GM18498 (cell line): ENCODE measurements around the gene SH3PXD2A.

Experiments
- ATAC-seq: cut with Tn5 transposase; IDR thresholded peaks from one replicate; pipeline ENCODE4 v1.9.1; 2021; ENCODE audit warnings: mild to moderate bottlenecking, moderate library complexity; ENCODE audit not compliant: unreplicated experiment

SH3PXD2A gene

DNA sequence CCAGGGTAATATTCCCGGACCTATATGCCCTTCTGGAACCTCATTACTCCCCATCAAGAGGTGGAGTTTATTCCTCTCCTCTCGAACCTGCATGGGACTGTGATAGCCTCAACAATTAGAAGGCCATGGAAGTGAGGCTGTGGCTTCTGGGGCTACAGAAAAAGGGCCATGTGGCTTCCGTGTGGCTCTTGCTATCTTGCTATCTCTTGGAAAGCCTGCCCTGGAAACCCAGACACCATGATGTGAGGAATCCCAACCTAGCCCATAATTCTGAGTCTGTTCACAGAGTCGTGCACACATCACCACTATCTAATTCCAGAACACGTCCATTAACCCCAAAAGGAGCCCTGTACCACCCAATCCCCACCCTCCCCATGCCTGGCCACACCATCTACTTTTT is 20.8 kb upstream of the SH3PXD2A start:
- no peak for ATAC-seq

DNA sequence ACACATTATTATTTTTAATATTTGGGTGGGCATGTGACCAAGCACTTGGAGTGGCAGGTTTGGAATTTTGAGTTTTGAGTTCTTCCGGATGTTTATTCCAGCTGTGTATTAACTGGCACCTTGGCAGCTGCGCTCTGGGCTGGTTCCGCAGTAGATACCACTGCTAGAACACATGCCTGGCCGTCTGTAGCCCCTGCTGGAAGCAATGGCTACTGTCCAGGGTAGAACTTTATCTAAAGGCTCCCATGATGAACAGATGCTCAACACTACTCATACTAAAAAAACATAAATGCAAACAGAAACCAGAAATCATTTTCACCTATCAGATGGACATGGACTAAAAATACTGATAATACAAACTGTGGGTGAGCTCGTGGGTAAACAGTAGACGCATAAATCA is 19.4 kb upstream of the SH3PXD2A start:
- ATAC-seq: no peak

DNA sequence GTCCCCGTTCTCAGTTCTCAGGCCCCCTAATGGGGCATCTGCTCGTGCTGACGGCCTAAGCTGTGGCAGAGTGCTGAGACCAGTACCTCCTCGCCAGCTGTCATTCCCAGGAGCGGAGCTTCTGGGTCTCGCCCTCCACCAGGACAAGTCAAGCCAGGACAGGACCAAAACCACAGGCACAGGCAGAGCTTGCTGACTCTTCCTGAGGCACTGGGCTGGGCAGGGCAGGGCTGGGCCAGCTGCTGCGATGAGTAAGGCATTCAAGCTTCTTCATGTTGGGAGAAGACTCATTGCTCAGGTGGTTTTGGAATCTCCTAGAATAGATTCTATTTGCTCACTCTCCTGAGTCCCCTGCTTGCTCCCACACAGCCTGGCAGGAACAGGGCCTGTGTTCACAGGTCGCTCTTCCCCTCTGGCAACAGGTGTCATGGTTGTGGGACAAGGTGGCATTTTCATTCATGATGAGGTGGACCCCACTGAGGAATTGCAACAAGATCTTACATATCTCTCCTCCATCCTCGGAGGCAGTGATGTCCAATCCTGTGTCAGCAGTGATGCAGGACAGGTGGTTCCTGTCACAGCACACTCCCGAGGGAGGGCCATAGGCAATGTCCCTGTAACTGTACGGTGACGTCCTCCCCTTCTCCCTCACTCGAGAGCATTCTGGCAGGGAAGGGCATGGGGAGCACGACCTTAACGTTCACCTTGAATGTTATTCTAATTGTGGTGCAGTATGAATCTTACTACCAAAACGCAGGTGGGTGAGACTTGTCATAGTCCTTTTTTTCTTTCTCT is 17.0 kb upstream of the SH3PXD2A start:
- no peak for ATAC-seq

DNA sequence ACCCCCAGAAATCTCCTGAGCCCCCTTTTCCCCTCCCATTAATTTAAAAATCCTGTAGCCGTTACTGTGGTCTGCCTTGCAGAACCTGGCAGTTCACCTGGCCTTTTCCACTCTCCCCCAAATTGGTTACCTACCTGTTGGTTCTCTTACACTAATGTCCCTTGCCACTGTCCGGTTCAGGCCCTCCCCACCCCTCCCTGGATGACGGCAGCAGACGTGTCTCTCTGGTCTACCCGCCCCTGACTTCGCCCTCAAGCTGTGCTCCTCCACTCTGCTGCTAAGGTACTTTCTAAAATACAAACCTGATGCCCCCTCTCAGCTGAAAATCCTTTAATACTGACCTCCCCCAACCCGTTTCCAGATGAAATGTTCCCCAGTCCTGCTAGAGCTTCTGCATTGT is 15.6 kb upstream of the SH3PXD2A start:
- ATAC-seq: no peak

DNA sequence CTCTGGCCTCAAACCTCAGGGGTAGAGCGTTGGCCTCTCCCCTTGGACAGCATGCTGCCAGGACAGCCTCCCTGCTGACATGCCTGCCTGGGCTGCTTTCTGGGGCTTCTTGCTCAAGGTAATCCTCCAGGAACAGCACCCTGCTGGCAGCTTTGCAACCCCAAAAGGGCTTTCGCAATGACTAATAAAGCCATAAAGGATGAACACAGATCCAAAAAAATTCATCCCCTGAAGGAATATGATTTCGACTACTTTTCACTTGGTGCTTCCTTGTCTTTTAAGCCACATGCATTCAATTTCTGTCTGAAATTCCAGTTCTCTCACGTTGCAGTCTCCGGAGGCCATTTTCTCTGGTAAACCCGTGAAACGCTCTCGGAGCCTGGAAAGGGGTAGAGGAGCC is 15.1 kb upstream of the SH3PXD2A start:
- no peak for ATAC-seq

DNA sequence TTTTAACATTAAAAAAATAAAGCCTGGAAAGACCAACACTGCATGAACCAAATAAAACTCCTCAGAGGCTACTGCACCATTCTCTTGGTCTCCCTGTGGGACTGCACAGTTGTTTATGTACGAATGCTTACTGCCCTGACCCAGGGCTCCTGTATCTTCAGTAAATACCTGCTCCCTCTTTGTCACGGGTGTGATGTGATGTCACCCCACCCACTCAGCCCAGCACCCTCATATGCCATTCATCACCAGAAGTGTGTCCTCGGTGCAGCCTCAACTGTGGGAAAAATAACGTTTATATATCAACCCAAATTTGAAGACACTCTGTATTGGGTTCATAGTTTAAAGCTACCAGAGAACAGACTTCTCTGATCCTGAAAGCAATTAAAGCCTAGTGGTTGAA is 14.0 kb upstream of the SH3PXD2A start:
- no peak for ATAC-seq

DNA sequence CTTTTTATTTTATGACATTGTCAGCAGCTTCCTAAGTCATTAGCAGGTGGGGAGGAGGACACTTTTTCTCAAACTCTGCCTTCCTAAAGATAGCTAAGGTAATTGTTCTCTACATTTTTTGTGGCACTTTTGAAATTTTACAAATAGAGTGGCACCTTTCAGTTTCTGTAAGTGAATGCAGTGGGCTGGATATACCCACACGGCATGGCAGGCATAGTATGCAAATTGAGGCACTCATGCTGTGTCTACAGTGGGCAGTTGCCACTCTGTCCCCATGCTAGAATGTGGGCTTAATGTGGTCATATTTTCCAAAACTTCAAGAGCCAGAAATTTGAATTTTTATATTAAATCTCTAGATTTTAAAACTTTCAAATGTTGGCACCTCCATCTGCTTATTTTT is 12.8 kb upstream of the SH3PXD2A start:
- no peak for ATAC-seq

DNA sequence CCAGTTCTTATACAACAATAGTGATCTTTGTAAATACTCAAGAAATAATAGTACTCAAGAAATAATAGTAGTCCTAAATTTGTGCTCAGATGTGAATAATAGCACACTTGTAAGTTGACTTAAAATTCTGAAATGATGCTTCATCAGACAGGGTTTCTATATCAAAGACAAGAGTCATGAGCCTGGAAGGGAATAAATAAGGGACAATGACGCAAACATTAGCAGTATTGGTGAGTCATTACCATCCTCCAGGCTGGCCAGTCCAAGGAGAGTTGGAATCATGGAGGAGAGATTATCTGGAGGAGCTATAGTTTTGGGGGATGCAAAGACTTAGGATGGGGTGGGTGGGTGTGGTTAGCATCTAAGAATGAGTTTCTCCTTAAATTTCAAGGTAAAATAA is 6.1 kb upstream of the SH3PXD2A start:
- ATAC-seq: no peak

DNA sequence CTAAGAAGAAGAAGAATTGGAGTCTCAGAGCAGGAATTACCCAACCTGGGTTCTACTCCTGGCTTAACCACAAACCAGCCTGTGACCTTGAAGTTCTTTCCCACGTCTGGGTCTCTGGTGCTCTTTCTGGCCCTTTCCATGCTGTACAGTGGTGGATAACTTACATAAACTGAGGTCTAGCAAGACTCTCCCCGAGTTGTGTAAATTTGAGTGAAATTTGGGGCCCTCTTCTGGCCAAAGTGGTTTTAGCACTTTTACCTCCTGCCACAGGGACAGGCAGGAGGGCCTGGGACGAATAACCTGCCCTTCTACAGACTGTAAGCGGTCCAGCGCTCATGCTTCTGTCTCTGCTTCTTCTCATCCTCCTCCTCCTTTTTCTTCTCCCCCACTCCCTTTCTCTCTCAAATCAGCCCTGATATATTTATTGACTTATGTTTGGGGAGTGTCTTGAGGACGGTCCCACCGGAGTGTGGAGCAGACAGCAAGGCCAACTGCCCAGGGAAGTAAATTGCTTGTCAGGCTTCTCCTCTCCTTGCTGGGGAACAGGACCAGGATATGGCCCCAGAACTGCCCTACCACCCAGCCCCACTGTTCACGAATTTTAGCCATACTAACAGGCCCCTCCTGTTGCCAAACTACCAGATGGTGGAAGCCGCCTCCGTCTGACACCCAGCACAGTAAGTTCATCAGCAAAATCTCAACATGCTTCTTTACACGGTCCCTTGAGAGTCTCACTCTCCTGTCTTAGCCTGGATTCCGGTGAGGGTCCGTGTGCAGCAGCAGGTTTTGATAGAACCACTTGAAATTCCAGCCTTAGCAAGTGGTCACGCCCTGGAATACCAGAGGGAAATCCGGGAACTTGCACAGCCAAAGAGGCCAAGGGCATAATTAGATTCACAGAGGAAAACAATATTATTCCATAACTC is 4.0 kb upstream of the SH3PXD2A start:
- ATAC-seq: peak; percentile 68

DNA sequence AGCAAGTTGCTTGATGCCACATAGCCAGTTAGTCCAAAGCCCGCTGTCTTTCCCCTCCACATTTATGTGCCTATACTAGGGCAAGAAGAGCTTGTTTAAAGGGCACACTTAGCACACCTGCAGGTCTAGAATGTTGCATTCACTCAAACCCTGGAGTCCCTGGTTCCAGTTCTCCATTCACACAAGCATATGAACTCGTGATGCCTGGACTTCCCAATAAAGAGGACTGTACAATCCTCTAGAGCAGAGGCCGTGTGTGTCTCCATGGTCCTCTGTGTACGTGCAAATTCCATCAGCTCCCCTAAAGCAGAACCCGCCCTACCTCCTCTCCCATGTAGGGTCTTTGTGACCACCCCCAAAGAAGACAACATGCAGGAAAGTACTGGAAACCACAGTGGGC is 3.0 kb upstream of the SH3PXD2A start:
- no peak for ATAC-seq

DNA sequence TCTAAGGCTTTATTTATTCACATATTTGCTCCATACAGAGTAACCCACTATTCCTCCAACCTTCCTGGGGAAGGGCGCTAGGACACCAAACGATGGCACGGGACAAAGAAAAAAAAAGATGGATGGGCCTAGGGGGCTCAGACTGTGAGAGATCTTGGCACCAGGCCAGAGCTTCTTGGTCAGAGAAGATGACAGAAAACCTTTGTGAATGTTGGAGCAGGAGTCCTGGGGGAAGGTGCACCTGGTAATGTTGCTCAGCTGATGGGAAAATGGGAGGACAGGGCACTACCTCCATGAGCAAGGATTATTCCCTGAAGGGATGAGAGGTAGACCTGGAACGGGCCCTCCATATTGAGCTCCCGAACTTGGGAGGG is 1.4 kb upstream of the SH3PXD2A start:
- no peak for ATAC-seq

DNA sequence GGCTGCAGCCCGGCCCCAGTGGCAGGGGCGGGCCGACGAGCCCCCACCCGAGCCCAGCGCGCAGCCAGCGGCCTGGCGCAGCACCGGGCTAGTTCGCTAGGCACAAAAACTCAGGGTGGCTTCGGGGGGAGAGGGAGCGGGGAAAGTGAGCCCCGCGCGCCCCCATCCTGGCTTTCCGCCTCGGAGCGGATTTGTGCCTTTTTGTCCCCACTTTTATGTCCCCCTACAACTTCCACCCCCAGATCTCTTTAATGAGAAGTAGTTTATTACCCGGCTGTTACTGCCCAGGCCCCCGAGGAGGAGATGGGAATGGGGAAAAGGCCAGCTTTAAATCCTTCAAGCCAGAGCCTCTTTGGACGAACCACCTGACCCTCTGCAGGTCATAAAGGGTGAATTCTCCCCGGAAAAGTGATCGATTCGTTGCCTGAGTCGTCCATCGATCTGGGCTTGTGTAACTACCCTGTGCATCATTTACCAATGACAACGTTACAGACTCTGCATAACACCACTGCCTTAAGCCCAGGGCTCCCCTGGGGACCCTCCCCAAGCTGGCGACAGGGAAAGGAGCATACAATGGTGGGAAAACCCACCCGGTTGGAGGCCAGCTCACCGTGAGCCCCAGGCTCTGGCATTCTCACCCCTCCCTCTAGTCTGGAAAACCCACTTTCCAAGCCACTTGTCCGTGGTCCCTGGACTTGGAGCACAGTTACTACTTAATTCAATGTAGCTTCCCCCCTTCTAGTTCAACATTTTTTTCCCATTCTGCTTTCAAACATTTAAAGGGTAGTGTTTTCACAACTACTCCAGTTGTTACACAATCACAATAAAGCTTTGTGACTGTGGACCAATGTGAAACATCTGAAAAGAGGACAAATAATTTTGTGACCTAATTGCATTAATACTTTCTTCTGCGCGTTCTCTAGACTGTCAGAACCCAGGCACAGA is 748 bp upstream of the SH3PXD2A start:
- ATAC-seq: no peak

DNA sequence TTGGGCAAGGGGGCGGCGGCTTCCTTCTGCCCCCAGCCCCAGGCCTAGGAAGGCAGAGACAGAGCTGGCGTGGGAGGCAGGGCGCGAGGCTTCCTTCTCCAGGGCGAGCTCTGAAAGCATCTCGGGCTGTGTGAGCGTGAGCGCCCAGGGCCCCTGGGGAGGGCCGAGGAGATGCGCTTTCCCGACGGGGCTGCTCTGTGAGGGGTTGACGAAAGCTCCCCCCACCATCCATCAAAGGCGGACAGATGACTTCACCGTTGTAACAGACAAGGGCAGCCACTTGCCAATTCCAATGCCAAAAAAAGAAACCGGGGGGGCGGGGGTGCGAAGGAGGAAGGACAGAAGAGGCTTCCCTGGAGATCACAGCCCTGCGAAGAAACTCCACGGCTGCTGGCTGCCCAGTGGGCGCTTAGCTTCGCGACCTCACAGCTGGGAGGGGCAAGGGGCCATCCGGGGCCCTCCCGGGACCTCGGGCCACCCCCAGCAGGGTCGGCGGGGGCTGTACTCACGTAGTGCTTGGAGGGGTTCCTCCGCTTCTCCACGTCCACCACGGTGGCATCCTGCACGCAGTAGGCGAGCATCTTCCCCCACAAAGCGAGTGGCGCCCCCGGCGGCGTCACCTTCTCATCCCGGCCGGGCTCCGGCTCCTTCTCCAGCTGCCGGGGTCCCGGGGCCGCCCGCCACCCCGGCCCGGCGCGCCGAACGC is 537 bp downstream of the SH3PXD2A start:
- no peak for ATAC-seq

DNA sequence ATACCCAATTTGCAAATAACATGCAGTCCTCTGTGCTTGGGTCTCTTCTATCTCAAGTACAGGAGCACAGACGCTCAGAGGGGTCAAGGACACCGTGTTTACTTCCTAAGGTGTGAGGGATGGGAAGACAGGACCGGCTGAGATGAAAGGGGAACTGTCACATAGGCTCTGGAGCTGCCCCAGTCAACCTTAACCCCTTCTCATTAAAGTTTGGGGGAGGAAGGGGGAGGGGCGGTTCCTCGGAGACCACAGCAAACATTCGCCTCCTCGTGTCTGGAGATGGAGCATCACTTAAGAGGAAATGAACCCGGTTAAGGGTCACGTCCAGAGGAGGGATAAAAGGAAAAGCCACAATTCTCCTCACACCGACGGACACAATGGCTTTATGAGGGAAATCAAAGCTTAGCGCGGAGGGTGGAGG is 1.1 kb downstream of the SH3PXD2A start:
- no peak for ATAC-seq

DNA sequence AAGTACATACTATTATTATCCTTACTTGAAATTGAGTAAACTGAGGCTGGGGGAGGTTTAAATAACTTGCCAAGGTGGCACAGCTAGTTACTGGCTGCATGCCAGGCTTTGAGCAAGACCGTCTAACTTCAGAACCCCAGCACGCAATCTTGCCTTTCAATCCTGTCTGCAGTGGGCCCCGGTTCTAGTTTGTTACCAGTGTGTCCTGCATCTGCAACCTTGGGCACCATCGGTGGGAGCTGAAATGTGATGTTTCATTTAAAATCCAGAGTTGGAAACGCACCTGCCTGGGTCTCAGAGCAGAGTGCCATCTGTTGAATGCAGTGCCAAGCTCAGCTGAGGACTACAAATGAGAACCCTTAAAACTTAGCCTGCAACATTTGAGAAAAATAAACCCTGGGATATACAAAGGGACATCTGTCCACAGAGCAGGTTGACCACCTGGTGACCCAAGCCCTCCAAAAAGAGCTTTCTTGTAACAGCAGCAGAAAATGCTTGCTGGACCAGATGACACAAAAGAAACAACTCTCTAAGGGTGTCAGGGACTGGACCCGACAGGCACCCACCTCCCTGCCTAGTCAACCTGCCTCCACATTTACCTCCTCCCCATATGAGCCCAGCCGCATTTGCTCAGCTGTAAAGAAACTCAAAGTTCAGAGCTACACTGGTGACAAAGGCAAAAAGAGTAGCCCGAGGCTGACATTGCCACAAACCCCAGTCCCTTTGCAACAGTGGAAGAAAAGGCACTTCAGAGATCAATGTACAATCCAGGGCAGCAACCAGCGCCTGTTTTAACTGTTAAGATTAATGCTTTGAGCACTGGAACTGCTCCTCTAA is 1.7 kb downstream of the SH3PXD2A start:
- no peak for ATAC-seq

DNA sequence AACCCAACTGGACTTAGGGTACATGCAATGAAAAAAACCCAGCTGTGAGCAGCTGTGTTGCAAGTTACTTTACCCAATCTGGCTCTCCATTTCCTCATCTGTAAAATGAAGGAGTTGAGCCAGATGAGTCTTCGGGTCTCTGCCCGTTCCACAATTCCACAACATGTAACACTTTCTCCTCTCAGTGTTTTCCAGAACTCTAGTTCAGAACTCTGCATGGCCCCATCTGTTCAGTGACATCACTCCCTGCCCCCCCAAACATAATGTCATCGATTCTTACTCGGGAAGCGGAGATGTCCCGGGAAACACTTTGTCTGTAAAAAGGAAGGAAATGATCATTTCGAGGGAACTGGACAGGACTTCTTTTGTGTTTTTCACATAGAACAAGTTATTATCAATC is 2.5 kb downstream of the SH3PXD2A start:
- ATAC-seq: no peak

DNA sequence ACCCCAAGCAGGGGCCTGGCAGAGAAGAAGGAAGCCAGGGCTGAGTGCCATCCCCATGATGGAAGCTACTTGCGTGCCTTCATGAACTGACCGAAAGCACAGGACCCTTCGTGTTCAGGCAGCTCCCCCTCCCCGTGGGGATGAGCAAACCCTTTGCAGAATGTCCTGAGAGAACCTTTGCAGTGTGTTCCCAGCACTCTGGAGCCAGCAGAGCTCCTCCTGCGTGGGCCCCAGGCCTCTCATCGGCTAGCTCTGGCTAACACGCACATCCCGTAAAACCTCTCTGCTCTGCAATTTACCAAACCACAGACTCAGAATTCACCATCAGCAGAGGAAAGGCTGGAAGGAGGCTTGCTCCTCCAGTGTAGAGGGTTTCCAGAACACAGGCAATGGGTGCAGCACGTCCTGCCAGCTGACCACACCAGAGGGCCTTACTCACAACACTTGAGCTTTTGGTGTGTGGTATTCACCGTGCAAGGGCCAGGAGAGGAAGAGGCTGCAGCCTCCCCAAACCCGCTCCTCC is 3.1 kb downstream of the SH3PXD2A start:
- ATAC-seq: no peak

DNA sequence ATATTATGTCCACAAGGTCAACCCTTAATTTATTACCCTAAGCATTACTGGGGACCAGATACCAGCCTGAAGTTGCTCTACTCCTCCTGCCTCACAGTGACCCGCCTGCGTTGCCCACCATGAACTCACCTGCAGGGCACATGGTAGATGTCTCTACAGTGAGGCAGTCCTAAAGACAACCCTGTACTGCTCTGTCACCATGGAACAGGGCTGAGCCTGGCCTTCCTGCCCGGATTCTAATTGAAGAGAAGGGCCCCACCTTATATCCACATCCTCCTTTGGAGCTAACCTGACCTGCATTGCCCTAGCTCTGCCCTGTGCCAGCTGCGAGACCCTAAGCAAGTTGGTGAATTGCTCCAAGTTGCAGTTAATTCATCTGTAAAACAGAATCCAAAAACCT is 4.1 kb downstream of the SH3PXD2A start:
- no peak for ATAC-seq

DNA sequence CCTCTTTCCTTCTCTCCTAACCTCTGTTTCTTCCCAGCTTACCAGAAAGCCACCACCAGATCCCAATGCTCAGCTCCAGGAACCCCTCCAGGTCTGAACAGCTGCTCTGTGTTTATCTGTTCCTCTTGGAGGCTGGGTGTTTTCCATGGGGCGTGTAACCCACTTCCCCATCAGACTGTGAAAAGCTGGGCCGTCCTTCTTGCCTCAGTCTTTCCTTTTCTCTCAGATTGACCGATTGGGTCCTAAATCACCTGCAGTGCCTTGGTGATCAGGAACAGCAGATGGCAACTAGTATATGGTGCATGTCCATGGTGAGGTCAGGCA is 4.8 kb downstream of the SH3PXD2A start:
- ATAC-seq: no peak
